GM21515 (cell line): ENCODE measurements around the gene NRBF2.
"Not testable (repeated sequence)": the region's sequence is repeated elsewhere in the genome, so short reads cannot be mapped to it uniquely, and the experiment has no call there.

Source experiments
- ATAC-seq: cut with Tn5 transposase; IDR thresholded peaks from one replicate; pipeline ENCODE4 v1.9.1; 2021; ENCODE audit not compliant: unreplicated experiment

Gene NRBF2

DNA sequence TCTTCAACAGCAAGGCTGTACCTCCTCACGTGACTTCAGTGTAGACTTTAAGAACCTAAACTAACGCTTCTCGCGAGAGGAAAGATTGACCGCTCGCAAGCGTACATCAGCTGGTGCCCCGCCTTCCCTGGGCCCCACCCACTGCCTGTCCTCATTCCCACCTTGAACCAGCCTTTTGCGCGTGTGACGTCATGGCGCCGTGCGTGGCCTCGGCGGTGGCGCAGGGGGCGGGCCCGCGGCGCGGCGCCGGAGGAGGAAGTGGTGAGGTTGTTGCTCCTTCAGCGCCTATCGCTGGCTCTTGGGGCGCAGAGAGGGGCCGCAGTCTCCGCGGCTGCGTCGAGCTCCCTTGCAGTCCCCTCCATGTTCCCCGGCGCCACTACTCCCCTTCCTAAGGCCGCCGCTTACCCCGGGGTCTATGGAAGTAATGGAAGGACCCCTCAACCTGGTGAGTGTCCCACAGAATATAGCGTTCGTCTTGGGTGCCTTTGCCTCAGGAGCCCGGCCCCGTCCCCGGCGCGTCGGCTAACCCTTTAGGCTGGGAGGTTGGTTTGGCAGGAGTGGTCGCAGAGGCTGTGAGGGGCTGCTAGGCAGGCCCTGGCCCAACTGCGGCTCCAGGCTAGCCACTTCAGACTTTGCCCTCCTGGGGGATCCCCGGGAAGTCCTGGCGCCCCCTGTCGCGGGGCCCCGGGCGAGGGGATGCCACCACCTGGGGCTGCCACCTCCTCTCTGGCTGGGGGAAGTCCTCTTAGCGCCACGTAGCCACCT, at the start of gene NRBF2:
TSS of gene NRBF2 (plus strand) at position 273 of the 765 bp plus-strand sequence. CDS start at position 416, 143 bp downstream.
- ATAC-seq: peak; percentile 98

DNA sequence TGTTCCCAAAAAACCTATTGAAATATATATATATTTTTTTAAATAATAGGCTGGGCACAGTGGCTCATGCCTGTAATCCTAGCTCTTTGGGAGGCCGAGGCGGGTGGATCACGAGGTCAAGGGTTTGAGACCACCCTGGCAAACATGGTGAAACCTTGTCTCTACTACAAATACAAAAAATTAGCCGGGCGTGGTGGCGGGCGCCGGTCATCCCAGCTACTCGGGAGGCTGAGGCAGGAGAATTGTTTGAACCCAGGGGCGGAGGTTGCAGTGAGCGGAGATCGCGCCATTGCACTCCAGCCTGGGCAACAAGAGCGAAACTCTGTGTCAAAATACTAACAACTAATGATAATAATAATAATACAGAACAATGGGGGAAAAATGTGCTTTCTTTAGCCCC, 49.7 kb upstream of the NRBF2 start:
- not testable (repeated sequence) for ATAC-seq

DNA sequence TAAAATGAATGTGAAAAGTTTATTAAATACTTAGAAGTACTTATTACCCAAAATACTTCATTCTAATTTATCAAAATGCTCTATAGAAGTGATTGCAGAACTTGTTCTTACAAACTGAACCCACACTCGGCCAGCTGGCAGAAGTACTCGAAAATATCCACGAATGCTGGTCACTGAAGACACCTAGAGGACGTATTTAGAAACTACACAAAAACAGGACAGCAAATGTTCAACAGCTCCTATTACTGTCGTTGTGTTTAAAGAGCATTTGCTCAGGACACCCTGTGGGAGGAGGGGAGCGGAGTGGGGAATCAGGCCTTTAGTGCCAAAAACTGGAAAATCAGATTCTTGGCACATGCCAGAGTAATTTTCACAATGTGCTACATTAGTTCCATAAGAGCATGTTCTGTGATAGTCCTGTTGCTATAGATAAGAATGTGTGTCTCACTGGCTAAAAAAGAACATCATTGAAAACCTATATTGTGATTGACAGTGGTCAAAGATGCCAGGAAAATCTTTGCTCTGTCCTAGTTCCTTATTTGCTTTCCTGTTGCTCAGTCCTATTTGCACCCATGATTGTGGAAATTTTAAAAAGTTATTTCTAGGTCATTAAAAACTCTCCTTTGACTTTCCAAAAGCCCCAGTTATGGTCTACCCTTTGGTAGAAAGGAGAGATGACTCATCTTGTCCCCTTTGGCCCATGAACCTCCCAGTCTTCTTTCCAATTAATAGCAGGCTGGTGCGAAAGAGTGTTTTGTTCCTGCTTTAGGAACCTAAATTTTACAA, 49.0 kb upstream of the NRBF2 start:
- peak; percentile 83 for ATAC-seq

DNA sequence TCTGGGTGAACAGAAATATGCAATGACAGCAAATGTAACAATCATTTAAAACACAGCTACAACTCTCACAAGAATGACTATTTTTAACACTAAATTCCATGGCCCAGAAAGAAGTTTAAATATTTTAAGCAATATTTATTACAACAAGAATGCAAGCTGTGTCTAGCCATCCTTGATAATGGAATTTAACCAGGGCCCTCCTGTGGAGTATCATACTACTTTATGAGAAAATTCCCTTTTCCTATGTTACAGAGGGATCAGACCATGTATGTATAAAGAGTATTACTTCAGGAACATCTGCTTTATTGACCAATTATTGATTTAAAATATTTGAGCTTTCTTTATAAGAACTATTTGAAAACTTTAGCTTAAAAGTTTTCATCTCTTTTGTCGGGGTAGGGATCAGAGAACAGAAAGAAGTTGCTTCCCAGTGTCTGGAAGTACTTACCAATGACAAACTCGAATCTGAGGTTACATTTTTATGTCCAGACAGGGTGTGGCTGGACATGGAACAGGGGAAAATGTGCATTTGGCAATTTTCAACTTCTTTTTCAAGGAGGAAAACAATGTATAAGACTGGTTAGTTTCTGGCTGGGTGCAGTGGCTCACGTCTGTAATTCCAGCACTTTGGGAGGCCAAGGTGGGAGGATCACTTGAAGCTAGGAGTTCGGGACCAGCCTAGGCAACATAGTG, 48.3 kb upstream of the NRBF2 start:
- no peak for ATAC-seq

DNA sequence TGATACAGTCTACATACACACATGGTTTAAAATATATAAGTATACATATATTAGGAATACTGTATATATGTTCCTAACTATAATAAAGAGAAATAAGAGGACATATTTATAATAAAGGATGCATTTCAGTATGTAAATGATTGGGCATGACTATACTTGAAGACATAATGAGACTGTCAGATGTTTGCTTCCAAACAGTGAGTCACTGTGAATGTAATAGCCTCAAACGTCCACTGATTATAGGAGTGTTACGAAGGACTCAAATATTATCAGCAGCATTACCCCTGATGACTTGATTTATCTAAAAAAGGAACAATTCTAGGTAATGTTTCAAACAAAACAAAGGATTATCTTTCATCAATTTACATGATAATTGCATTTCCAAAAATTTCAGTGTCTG, 39.9 kb upstream of the NRBF2 start:
- ATAC-seq: no peak

DNA sequence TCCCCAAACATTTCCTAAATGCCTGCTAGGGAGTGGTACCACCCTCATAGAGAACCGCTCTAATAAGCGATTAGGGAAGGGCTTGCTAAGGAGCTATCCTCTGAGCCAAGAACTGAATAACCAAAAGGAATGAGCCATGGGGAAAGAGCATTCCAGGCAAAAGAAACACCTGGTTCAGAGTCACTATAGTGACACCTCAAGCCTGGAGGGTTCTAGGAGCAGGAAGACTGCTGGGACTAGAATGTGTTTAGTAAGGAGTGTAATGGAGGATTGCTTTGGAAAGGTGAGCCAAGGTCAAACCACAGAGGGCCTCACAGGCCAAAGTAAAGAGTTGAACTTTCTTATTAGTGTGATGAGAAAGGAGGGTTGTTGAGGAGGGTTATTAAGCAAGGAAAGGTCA, 38.7 kb upstream of the NRBF2 start:
- ATAC-seq: no peak

DNA sequence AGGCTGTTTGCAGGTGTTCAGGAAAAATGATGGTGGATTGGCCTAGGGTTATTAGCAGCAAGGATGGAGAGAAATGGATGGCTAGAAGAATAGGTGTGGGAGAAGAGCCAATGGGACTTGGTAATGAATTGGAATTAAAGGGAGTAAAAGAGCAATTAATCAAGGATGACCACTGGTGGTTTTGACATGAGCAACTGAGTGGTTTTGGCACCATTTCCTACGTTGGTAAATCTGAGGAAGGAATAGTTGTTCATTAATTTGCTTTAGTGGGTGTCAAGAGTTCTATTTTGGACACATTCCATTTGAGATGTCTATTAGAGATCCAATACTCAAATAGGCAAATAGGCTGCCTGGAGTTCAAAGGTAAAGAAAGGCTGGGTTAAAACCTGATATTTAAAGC, 38.2 kb upstream of the NRBF2 start:
- no peak for ATAC-seq

DNA sequence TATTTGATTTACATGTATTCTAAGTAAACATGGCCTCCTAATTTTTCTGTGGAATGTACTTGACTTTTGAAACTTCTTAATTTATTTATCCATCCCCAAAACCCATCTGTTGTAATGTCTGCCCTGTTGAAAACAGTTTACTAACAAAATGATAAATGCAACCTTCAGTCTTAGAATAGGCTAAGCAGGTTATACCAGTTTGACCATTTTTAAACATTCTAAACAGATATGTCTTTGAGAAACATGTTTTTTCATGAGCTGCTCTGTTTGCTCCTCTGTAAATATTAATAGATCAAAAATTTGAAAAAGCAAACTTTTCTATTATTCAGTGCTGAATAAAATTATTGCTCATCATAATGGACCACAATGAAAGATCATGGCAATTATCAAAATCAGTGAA, 33.4 kb upstream of the NRBF2 start:
- ATAC-seq: no peak

DNA sequence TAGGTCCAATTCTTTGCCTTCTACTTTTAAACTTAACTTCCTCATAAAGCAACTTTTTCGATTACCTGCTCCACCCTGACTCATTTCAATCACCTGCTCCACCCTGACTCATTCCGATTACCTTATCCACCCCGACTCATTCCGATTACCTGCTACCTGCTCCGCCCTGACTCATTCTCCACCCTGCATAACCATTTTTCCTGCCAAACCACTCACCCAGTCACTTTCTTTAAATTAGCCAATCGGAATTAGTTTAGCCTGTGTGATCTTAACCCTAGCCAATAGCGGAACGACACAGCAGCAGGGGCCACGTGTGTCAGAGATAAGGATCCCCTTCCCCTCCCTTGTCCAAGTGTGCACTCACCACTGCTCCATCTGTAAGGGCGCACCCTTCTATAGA, 32.0 kb upstream of the NRBF2 start:
- not testable (repeated sequence) for ATAC-seq

DNA sequence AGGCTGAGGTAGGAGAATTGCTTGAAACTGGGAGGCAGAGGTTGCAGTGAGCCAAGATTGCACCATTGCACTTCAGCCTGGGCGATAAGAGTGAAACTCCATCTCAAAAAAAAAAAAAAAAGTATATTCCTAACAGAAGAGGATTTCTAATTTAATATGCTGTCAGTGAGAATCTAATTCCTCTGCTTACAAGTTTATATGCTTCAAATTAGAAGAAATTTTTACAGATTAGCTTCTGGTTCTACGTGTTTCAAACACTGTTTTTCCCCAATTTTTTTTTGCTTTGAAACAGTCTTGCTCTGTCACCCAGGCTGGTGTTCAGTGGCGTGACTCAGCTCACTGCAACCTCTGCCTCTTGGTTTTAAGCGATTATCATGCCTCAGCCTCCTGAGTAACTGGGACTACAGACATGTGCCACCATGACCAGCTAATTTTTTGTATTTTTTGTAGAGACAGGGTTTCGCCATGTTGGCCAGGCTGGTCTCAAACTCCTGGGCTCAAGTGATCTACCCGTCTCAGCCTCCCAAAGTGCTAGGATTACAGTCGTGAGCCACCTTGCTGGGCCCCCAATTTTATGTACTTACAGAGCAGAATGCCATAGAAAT, 30.7 kb upstream of the NRBF2 start:
- not testable (repeated sequence) for ATAC-seq

DNA sequence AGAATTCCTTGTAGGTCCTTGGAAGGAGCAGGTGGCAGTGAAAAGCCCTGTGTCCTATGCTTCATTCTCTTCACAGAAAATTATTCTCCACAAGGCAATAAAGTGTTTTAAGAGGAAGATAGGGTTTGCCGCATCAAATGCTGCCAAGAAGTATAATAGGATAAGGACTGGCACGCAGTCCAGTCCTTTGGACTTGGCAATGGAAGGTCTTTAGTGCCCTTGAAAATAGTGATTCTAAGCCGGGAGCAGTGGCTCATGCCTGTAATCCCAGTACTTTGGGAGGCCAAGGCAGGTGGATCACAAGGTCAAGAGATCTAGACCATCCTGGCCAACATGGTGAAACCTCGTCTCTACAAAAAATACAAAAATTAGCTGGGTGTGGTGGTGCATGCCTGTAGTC, 29.9 kb upstream of the NRBF2 start:
- not testable (repeated sequence) for ATAC-seq

DNA sequence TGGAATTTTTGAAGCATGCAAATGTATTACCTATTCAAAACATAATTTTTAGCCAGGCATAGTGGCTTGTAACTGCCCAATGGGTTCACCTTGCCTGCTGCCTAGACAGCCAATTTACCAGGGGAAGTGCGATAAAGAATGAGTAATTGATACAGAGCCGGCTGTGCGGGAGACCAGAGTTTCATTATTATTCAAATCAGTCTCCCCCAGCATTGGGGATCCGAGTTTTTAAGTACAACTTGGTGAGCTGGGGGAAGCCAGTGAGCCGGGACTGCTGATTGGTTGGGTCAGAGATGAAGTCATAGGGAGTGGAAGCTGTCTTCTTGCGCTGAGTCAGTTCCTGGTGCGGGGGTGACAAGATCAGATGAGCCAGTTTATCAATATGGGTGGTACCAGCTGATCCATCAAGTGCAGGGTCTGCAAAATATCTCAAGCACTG, 29.1 kb upstream of the NRBF2 start:
- no peak for ATAC-seq

DNA sequence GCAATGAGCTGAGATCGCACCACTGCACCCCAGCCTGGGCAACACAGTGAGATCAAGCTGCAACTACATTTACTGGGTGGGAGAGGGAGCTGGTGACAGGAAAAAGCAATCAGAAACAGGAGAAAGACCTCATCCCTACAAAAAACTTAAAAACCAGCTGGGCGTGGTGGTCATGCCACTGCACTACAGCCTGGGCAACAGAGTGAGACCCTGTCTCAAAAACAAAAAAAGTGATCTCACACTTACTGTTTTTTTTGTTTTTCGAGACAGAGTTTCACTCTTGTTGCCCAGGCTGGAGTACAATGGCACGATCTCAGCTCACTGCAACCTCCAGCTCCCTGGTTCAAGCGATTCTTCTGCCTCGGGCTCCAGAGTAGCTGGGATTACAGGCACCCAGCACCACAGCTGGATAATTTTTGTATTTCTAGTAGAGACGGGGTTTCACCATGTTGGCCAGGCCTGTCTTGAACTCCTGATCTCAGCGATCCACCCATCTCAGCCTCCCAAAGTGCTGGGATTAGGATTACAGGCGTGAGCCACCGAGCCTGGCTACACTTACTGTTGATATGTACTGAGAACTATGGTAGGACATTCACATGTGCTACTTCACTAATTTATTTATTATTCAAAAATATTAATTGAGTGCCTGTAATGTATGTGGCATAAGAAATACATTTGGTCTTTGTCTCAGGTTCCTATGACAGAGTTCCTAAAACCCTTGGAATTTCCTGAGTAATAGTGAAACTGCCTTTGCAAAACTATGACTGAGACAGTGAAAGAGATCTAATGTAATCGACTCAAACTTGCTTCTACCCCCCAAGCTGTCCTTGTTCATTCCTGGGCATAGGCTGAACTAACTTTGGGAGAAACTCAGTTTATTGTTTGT, 27.7 kb upstream of the NRBF2 start:
- ATAC-seq: no peak

DNA sequence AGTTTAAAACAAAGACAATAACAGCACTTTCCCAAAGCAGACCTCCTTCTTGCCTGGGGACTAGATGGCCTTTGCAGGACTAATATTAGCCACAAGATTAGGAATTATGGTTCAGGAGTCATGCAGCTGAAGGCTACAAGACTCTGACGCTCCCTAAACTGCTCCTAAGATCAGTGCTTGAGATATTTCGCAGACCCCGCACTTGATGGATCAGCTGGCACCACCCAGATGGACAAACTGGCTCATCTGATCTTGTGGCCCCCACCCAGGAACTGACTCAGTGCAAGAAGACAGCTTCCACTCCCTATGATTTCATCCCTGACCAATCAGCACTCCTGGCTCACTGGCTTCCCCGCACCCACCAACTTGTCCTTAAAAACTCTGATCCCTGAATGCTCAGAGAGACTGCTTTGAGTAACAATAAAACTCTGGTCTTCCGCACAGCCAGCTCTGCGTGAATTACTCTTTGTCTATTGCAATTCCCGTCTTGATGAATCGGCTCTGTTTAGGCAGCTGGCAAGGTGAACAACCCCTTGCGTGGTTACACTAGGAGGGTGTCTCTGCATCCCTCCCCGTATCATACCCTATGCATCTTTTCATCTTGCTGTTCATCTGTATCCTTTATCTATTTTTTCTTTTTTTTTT, 26.9 kb upstream of the NRBF2 start:
- ATAC-seq: no peak

DNA sequence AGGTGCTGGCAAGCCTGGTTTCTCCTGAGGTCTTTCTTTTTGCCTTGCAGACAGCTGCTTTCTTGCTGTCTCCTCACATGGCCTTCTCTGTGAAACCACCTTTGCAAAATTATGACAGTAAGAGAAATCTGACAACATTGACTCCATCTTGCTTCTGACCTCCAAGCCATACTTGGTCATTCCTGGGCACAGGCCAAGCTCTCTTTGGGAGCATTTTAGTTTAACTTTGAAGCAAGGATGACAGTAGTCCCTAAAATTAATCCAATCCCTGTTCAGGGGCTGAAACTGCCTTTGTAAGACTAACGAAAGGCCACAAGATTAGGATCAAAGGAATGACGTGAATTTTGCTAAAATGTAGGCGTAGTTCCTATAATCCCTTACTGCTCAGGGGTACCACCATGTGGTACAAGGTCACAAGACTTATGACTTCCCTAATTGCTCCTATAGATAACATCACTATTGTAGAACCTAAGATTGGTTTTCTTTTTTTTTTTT, 25.1 kb upstream of the NRBF2 start:
- no peak for ATAC-seq

DNA sequence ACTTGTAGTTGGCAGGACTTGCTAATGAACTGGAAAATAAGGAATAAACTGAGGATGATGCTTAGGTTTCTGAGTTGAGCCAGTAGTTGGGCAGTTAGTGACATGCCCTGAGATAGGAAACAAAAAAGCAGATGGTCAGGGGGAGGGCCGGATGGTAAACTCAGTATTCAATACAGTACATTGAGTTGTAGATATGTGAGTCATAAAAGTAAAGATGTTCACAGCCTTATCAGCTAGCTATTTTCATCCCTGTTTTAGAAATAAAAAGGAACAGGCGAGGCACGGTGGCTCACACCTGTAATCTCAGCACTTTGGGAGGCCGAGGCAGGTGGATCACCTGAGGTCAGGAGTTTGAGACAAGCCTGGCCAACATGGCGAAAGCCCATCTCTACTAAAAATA, 22.2 kb upstream of the NRBF2 start:
- no peak for ATAC-seq

DNA sequence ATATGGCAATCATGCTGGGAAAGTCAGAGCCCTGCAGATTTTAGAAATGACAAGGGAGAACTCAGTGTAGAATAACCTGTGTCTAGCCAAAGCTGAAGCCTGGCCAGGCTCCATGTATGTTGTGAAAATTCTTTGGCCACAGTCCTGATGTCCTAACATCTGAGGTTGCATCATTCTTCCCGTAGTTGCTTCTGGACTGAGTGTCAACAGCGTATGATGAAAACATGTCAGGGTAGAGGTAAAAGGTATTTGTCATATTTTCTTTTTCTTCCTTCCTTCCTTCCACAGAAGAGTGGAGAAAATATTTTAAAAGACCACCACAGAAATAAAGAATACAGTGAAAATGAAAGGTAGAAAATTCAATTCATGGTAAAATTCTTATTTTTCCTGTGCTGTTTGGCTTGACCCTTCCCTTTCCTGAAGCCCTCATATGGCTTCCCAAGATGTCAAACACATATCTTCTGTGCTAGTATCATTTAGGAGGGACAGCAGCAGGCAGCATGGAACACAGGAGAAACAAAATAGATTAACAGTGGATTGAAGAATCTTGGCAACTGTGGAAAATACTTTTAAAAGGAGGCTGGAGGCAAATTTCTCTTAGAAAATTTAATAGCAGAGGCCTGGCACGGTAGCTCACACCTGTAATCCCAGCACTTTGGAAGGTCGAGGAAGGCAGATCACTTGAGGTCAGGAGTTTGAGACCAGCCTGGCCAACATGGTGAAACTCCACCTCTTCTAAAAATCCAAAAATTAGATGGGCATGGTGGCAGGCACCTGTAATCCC, 18.9 kb upstream of the NRBF2 start:
- no peak for ATAC-seq

DNA sequence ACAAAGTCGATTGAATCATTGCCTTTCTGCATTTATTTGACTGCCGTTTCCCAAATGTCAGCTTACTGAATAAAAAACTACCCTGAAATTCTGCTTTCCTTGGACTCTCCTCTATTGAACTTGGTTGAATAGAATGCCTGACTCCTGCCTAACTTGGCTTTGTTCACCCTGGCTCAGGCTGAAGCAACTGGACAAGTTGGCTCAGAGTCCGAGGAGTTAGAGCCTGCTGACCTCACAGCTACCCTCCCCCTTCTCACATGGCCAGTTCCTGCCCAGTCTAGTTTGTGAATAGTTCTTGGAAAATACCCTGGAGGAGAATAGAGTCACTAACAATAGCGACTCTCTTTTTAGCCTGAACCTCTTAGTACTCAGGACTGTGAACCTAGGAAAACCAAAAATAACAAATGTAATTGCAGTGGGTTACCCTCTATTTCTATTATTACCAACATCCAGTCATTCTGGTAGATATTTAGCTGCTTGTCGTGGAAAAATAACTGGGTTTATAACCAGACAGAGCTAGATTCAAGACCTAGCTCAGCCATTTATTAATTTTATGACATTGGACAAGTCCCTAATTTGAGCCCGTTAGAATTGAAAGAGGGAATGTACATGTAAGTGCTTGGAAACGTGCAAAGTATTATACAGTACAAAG, 17.3 kb upstream of the NRBF2 start:
- no peak for ATAC-seq
